Measurements from ENCODE around the gene EXOC1. TPM values are rescaled to one million over a fixed set of nuclear protein-coding genes. Genes with fewer than 3 reads are reported as not detected.

Gene EXOC1
- total RNA-seq, 1 donor from 2014 or later = 28.9 TPM

GRCh38 chr4:55903577-55903976 is 50.1 kb downstream of the EXOC1 start:
- no peaks in the 10 kb centered on the region for H3K9me3 Mint-ChIP-seq (ENCODE audit: low read depth)
- DNase-seq (ENCODE audit: low spot score) = no peak
- no peaks in the 10 kb centered on the region for H3K27me3 Mint-ChIP-seq (ENCODE audit: low read depth)
- H3K4me1 Mint-ChIP-seq (ENCODE audit: low read depth) = peaks cover 5% of the 10 kb centered on the region
- no peak overlapping the region for H3K4me3 Mint-ChIP-seq (ENCODE audit: unreplicated experiment)
- H3K36me3 Mint-ChIP-seq (ENCODE audit: low read depth) = peaks cover 15% of the 10 kb centered on the region
- no peak for TF ChIP-seq CTCF (IDR thresholded peaks at IDR 0.05)
- H3K27ac Mint-ChIP-seq (ENCODE audit: unreplicated experiment) = no peak overlapping the region

DNA sequence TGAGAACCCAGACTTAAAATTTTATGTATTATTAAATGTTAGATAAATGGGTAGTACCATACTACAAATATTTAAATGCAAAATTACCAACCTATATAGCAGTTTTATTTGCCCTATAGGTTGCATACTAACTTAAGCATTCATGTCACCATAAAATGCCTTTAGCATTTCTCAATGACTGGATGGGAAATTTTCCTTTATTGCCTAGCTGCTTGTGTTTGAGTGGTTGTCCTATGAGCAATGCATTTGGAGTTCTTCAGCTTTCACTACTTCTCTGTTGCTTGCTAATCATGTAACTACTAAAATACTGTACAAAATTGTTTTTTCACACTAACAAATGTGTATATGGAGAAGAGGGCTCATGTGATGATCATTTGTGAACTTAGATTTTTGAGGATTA is 51.1 kb downstream of the EXOC1 start:
- peaks cover 15% of the 10 kb centered on the region for H3K36me3 Mint-ChIP-seq (ENCODE audit: low read depth)
- H3K4me1 Mint-ChIP-seq (ENCODE audit: low read depth) = peaks cover 5% of the 10 kb centered on the region
- no peaks in the 10 kb centered on the region for H3K9me3 Mint-ChIP-seq (ENCODE audit: low read depth)
- TF ChIP-seq CTCF (IDR thresholded peaks at IDR 0.05) = no peak
- no peak overlapping the region for H3K27ac Mint-ChIP-seq (ENCODE audit: unreplicated experiment)
- H3K27me3 Mint-ChIP-seq (ENCODE audit: low read depth) = no peaks in the 10 kb centered on the region
- H3K4me3 Mint-ChIP-seq (ENCODE audit: unreplicated experiment) = no peak overlapping the region
- DNase-seq (ENCODE audit: low spot score) = no peak

GRCh38 chr4:55906323-55906722 is 52.9 kb downstream of the EXOC1 start:
- no peaks in the 10 kb centered on the region for H3K27me3 Mint-ChIP-seq (ENCODE audit: low read depth)
- H3K4me3 Mint-ChIP-seq (ENCODE audit: unreplicated experiment) = no peak overlapping the region
- H3K9me3 Mint-ChIP-seq (ENCODE audit: low read depth) = no peaks in the 10 kb centered on the region
- no peak for DNase-seq (ENCODE audit: low spot score)
- peaks cover 12% of the 10 kb centered on the region for H3K36me3 Mint-ChIP-seq (ENCODE audit: low read depth)
- TF ChIP-seq CTCF (IDR thresholded peaks at IDR 0.05) = no peak
- H3K27ac Mint-ChIP-seq (ENCODE audit: unreplicated experiment) = no peak overlapping the region
- peaks cover 5% of the 10 kb centered on the region for H3K4me1 Mint-ChIP-seq (ENCODE audit: low read depth)

DNA sequence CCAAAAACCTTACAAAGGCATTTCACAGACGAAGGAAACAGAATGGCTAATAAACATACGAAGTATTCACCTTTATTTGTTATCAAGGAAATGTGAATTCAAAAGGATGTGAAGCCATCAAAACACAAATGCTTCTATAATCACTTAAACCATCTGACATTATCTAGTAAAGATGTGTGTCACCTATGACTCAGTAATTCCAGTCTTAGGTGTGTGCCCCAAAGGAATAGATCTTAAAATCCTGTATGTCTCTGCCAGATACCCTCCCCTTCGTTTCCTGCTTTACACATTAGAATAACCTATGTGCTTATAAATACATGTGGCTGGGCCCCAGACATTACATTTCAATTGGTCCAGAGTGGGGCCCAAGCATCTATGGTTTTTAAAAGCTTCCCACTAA is 53.5 kb downstream of the EXOC1 start:
- H3K27ac Mint-ChIP-seq (ENCODE audit: unreplicated experiment) = no peak overlapping the region
- no peak overlapping the region for H3K4me3 Mint-ChIP-seq (ENCODE audit: unreplicated experiment)
- TF ChIP-seq CTCF (IDR thresholded peaks at IDR 0.05) = no peak
- H3K27me3 Mint-ChIP-seq (ENCODE audit: low read depth) = no peaks in the 10 kb centered on the region
- no peaks in the 10 kb centered on the region for H3K9me3 Mint-ChIP-seq (ENCODE audit: low read depth)
- peaks cover 12% of the 10 kb centered on the region for H3K36me3 Mint-ChIP-seq (ENCODE audit: low read depth)
- DNase-seq (ENCODE audit: low spot score) = no peak
- H3K4me1 Mint-ChIP-seq (ENCODE audit: low read depth) = peaks cover 5% of the 10 kb centered on the region

GRCh38 chr4:55907469-55907868 is 54.0 kb downstream of the EXOC1 start:
- peaks cover 9% of the 10 kb centered on the region for H3K36me3 Mint-ChIP-seq (ENCODE audit: low read depth)
- H3K9me3 Mint-ChIP-seq (ENCODE audit: low read depth) = no peaks in the 10 kb centered on the region

More at GRCh38 chr4:55907469-55907868, 54.0 kb downstream of the EXOC1 start:
- Mint-ChIP-seq H3K4me1 (ENCODE audit: low read depth) (peaks cover 5% of the 10 kb centered on the region), H3K4me3 (ENCODE audit: unreplicated experiment) (no peak overlapping the region), H3K27ac (ENCODE audit: unreplicated experiment) (no peak overlapping the region), H3K27me3 (ENCODE audit: low read depth) (no peaks in the 10 kb centered on the region)
- no peak for DNase-seq (ENCODE audit: low spot score)
- no peak for TF ChIP-seq CTCF (IDR thresholded peaks at IDR 0.05)

Data from chondrocyte (in vitro differentiated cells).